K562 (cell line): ENCODE results near the gene VAC14. TPM values are rescaled to one million over a fixed set of nuclear protein-coding genes. Genes with fewer than 3 reads are reported as not detected.

Experiments
- ATAC-seq: fragments of 200-7000 bp; cut with Tn5 transposase; 3 replicates; pipeline ENCODE4 v1.9.1; 2020; ENCODE audit warnings: moderate library complexity
- BruUV-seq: library from RNA; stranded (reverse); fragments of 400-500 nt; replicated peaks from 2 replicates; lab custom pipeline; 2021; lab: Mats Ljungman, UMichigan
- CTCF ChIA-PET: fragments of 300-600 bp; formaldehyde crosslinking; extraction: SDS; loops from one replicate; lab custom pipeline; 2021; ENCODE audit warnings: low intra/inter-chr PET ratio; lab: Yijun Ruan, JAX
- POLR2A ChIA-PET: fragments of 300-600, 350-650 bp; sonication (Branson Sonifier 250); formaldehyde crosslinking; extraction: SDS; loops from one replicate; lab custom pipeline; 2021; ENCODE audit warnings: antibody characterized with exemption, inconsistent platforms; lab: Yijun Ruan, JAX
- DNase-seq, 4 experiments: peaks; one replicate each; pipeline versions ENCODE4 v3.0.0 to v3.0.0-alpha.2; 2011 to 2018; ENCODE audit warnings: low spot score in 3 of 4, mixed read lengths in 3 of 4; ENCODE audit errors: extremely low read depth in 1 of 4
- FAIRE-seq: peaks from 2 replicates; lab custom pipeline; 2011; peaks lifted over from hg19 to GRCh38; lab: Jason Lieb, UNC
- H2AFZ ChIP-seq: 2 replicates; pipeline ENCODE4 v1.6.0; 2011; ENCODE audit warnings: low read depth, low read length, control low read depth, inconsistent platforms
- H3K27ac ChIP-seq: fragments of 200-600 bp; 3 replicates; pipeline ENCODE4 v1.8.0; 2011; ENCODE audit warnings: low read depth, mild to moderate bottlenecking, control low read depth, inconsistent platforms, low read length, moderate library complexity, mixed read lengths; ENCODE audit errors: extremely low read depth
- H3K27me3 ChIP-seq, 2 experiments: fragments of 300-600 bp in 1 of 2; 2 replicates in 1 of 2; 3 replicates in 1 of 2; pipeline versions ENCODE4 v1.6.0 to v1.8.0; 2011; ENCODE audit warnings: inconsistent platforms in 2 of 2, low read length in 2 of 2, mild to moderate bottlenecking in 1 of 2, mixed read lengths in 1 of 2, moderate library complexity in 1 of 2; ENCODE audit not compliant: control insufficient read depth in 2 of 2, insufficient read depth in 2 of 2
- H3K36me3 ChIP-seq: fragments of 300-600 bp; 3 replicates; pipeline ENCODE4 v1.8.0; 2011; ENCODE audit warnings: mild to moderate bottlenecking, low read length, inconsistent platforms; ENCODE audit not compliant: control insufficient read depth, insufficient read depth
- H3K4me1 ChIP-seq, 2 experiments: fragments of 200-600 bp in 1 of 2; replicated peaks in 1 of 2; 2 replicates in 1 of 2; 3 replicates in 1 of 2; pipeline versions ENCODE4 v1.5.1 to v1.8.0; 2011; ENCODE audit warnings: inconsistent platforms in 2 of 2, low read length in 2 of 2, mild to moderate bottlenecking in 1 of 2, mixed read lengths in 1 of 2, moderate library complexity in 1 of 2; ENCODE audit not compliant: control insufficient read depth in 2 of 2, insufficient read depth in 2 of 2
- H3K4me2 ChIP-seq: 2 replicates; pipeline ENCODE4 v1.6.1; 2011; ENCODE audit warnings: low read length, control low read depth, inconsistent platforms, mixed read lengths; ENCODE audit not compliant: insufficient read depth
- H3K4me3 ChIP-seq: fragments of 200-600 bp; sonication (generic), shearing (Covaris generic); 2 replicates; pipeline ENCODE4 v1.5.1; 2016; ENCODE audit warnings: control low read depth, inconsistent platforms
- H3K79me2 ChIP-seq: fragments of 200-600 bp; 3 replicates; pipeline ENCODE4 v1.8.0; 2011; ENCODE audit warnings: low read length, inconsistent platforms; ENCODE audit not compliant: control insufficient read depth, insufficient read depth
- H3K9ac ChIP-seq, 2 experiments: 2 replicates each; pipeline versions ENCODE4 v1.6.0 to v1.6.1; 2011; ENCODE audit warnings: low read depth in 2 of 2, low read length in 2 of 2, control low read depth in 1 of 2, inconsistent platforms in 1 of 2, mild to moderate bottlenecking in 1 of 2, mixed read lengths in 1 of 2; ENCODE audit not compliant: insufficient read depth in 1 of 2
- H3K9me1 ChIP-seq: one replicate; pipeline ENCODE4 v1.6.0; 2011; ENCODE audit warnings: inconsistent platforms, mild to moderate bottlenecking, low read length, moderate library complexity; ENCODE audit not compliant: control insufficient read depth, insufficient read depth
- H3K9me3 ChIP-seq: replicated peaks from 2 replicates; pipeline ENCODE4 v1.5.1; 2011; ENCODE audit warnings: low read depth, low read length, inconsistent platforms; ENCODE audit not compliant: control insufficient read depth, insufficient read depth
- H4K20me1 ChIP-seq: replicated peaks from 2 replicates; pipeline ENCODE4 v1.6.1; 2011; ENCODE audit warnings: low read length, inconsistent platforms, mixed read lengths; ENCODE audit not compliant: control insufficient read depth, insufficient read depth
- ATF3 ChIP-seq, 2 experiments: fragments of 450-650 bp in 1 of 2; sonication (generic) in 1 of 2; formaldehyde crosslinking in 1 of 2; IDR thresholded peaks in 1 of 2; conservative IDR thresholded peaks in 1 of 2; 2 replicates each; pipeline versions ENCODE4 v1.6.1 to v1.8.1; 2016 to 2023; ENCODE audit warnings: mild to moderate bottlenecking in 2 of 2, moderate library complexity in 2 of 2, inconsistent platforms in 1 of 2, missing genetic modification reagents in 1 of 2
- CTCF ChIP-seq, 3 experiments: IDR thresholded peaks in 2 of 3; conservative IDR thresholded peaks in 1 of 3; 2 replicates each; pipeline ENCODE4 v1.5.1; 2011 to 2012; ENCODE audit warnings: low read length in 3 of 3, mild to moderate bottlenecking in 3 of 3, control low read depth in 2 of 3, improper control_type of control experiment in 1 of 3, inconsistent platforms in 1 of 3, low read depth in 1 of 3, mixed read lengths in 1 of 3, moderate library complexity in 1 of 3; ENCODE audit not compliant: insufficient read depth in 2 of 3
- ETS1 ChIP-seq: conservative IDR thresholded peaks from 2 replicates; pipeline ENCODE4 v1.6.1; 2011; ENCODE audit warnings: low read depth, mild to moderate bottlenecking, low read length; ENCODE audit not compliant: control insufficient read depth
- FIP1L1 ChIP-seq: fragments of 200-400 bp; formaldehyde crosslinking; IDR thresholded peaks from 2 replicates; pipeline ENCODE4 v1.6.1; 2018; ENCODE audit warnings: mild to moderate bottlenecking, low read depth, low read length; ENCODE audit not compliant: poor library complexity, severe bottlenecking
- MAFK ChIP-seq: IDR thresholded peaks from 2 replicates; pipeline ENCODE4 v1.6.1; 2011; ENCODE audit warnings: low read length, improper control_type of control experiment
- MYNN ChIP-seq, 2 experiments: sonication (generic); formaldehyde crosslinking in 1 of 2; IDR thresholded peaks; 2 replicates each; pipeline versions ENCODE4 v1.5.0 to v1.6.1; 2016 to 2020; ENCODE audit warnings: antibody characterized with exemption in 1 of 2, missing genetic modification reagents in 1 of 2
- RAD21 ChIP-seq, 2 experiments: fragments of 250-450 bp in 1 of 2; fragments of 450-650 bp in 1 of 2; sonication (Bioruptor Pico) in 1 of 2; formaldehyde crosslinking in 1 of 2; IDR thresholded peaks in 1 of 2; conservative IDR thresholded peaks in 1 of 2; 2 replicates each; pipeline versions ENCODE4 v1.4.0 to v1.8.0; 2020 to 2022; ENCODE audit warnings: mild to moderate bottlenecking in 2 of 2, moderate library complexity in 1 of 2
- RNF219 ChIP-seq: fragments of 250-450 bp; sonication (Bioruptor Pico); IDR thresholded peaks from 2 replicates; pipeline ENCODE4 v1.5.0; 2022; ENCODE audit warnings: mild to moderate bottlenecking
- SETDB1 ChIP-seq: IDR thresholded peaks from one replicate; pipeline ENCODE4 v1.6.1; 2012; ENCODE audit warnings: low read length, control low read depth, inconsistent platforms
- SP2 ChIP-seq: IDR thresholded peaks from 2 replicates; pipeline ENCODE4 v1.6.1; 2011; ENCODE audit warnings: mild to moderate bottlenecking, low read depth, low read length, moderate library complexity; ENCODE audit not compliant: poor library complexity, severe bottlenecking; ENCODE audit errors: extremely low read depth
- TAF7 ChIP-seq: fragments of 450-650 bp; IDR thresholded peaks from 2 replicates; pipeline ENCODE4 v1.6.1; 2016; ENCODE audit warnings: missing genetic modification characterization, missing compliant biosample characterization
- ZC3H11A ChIP-seq: IDR thresholded peaks from 2 replicates; pipeline ENCODE4 v1.6.1; 2012; ENCODE audit warnings: low read depth, low read length, improper control_type of control experiment
- WGBS: fragments of 100-300 bp; shearing (Covaris generic); methylation state at CpG from one replicate; pipeline ENCODE4 v1.1.6; 2016; ENCODE audit warnings: low coverage, mixed read lengths; ENCODE audit not compliant: insufficient coverage; ENCODE audit errors: missing lambda C conversion rate; 5-methylcytosine and 5-hydroxymethylcytosine counted together
- in situ Hi-C: fragments of 300-500 bp; cut with MboI; formaldehyde crosslinking; loops from 4 replicates; pipeline ENCODE4 v1.15.0; 2018; ENCODE audit warnings: inconsistent platforms, mixed read lengths
- intact Hi-C: fragments of 100-400 bp; cut with micrococcal nuclease; formaldehyde crosslinking; loops from 2 replicates; pipeline ENCODE4 v1.14.2; 2022
- polyA plus RNA-seq, 8 experiments: library from polyadenylated mRNA; depleted of rRNA in 4 of 8; stranded (reverse) in 5 of 8; unstranded in 3 of 8; fragments of >200 nt; fragmentation: Nextera tagmentation in 2 of 8; fragmentation: Illumina TruSeq in 1 of 8; extraction: Ambion mirVana in 2 of 8; extraction: Trizol in 1 of 8; gene quantifications; 2 replicates each; pipeline versions ENCODE4 v1.2.1 to v1.2.3, GENCODE V29; 2011 to 2014; ENCODE audit warnings: inconsistent platforms in 1 of 8, missing spikeins in 1 of 8
- total RNA-seq, 7 experiments: library from RNA; depleted of rRNA in 6 of 7; stranded (reverse); fragments of >200 nt in 6 of 7; fragmentation: Illumina TruSeq in 2 of 7; extraction: Trizol in 2 of 7; gene quantifications; 2 replicates each; pipeline versions ENCODE4 v1.2.1 to v1.2.3, GENCODE V29; 2011 to 2021; ENCODE audit warnings: low replicate concordance in 1 of 7

VAC14 gene
- total and polyA plus RNA-seq, 9 of the 15 experiments (the other 6 are each of a cell fraction or from before 2014, with no cell fraction given), result 1.3 to 41.6 (median 26.6) TPM

- H2AFZ ChIP-seq, result no peak overlapping the region
- WGBS, result 99% methylated on average over 10 of the region's 80 CpGs
- peaks cover 41% of the 10 kb centered on the region for H3K79me2 ChIP-seq
- CTCF ChIA-PET, result interaction anchor here (1.3 to 1.5 kb wide), 2 partner anchors 59 to 92 kb away, joined by 4 to 5 read pairs; no protein-coding TSS in a partner anchor
- H4K20me1 ChIP-seq, result peaks cover 12% of the 10 kb centered on the region; the same call in 1 of the 2 replicates
- H3K9me3 ChIP-seq, result no peaks in the 10 kb centered on the region
- no peak overlapping the region; a peak in 1 of 4 replicates for H3K9ac ChIP-seq
- no peaks in the 10 kb centered on the region for H3K9me1 ChIP-seq
- H3K4me2 ChIP-seq, result no peak overlapping the region
- H3K27me3 ChIP-seq, result no peaks in the 10 kb centered on the region
- peaks cover 7 to 53% of the 10 kb centered on the region in 2 experiments for H3K4me1 ChIP-seq
- POLR2A ChIA-PET, result interaction anchor here (0.8 to 1.6 kb wide), 2 partner anchors 10 to 14 kb away, joined by 4 read pairs; no protein-coding TSS in a partner anchor
- no peak overlapping the region for H3K4me3 ChIP-seq
- no peak for FAIRE-seq
- in situ Hi-C loops, result no loop called here
- DNase-seq, result peak in 3 of 4 experiments; percentile 78 to 82 (median 80)
- no peak overlapping the region for H3K27ac ChIP-seq
- BruUV-seq, result no TSS peak
- ATAC-seq, result peak; percentile 74
- intact Hi-C loops, result no loop called here
- H3K36me3 ChIP-seq, result peaks cover 88% of the 10 kb centered on the region; the same call in 2 of the 3 replicates
- TF ChIP-seq CTCF (IDR thresholded peaks at IDR 0.05 in 2 of 3, conservative IDR thresholded peaks at IDR 0.05 in 1 of 3; ENCODE audit: insufficient read depth in 2 of 3, low read depth in 1 of 3, low read length in 3 of 3) (peak; percentile 16 to 57 (median 35); a peak in 2 of 6 replicates), SETDB1 (no peak), MYNN (IDR thresholded peaks at IDR 0.05) (no peak), MYNN (CRISPR knock-in tag; IDR thresholded peaks at IDR 0.05) (no peak), FIP1L1 (peak; percentile 20), ATF3 (IDR thresholded peaks at IDR 0.05) (0 out of 2 replicates have a peak, but pooled peaks have one; percentile 11), ATF3 (CRISPR knock-in tag; conservative IDR thresholded peaks at IDR 0.05) (no peak), RNF219 (CRISPR knock-in tag) (no peak), TAF7 (tag) (no peak), ETS1 (no peak), SP2 (no peak), RAD21 (CRISPR knock-in tag; conservative IDR thresholded peaks at IDR 0.05 in 1 of 2, IDR thresholded peaks at IDR 0.05 in 1 of 2) (peak in 1 of 2 experiments; percentile 59; a peak in 2 of 4 replicates), ZC3H11A (no peak), MAFK (no peak)
Measured at GRCh38 chr16:70679671-70680494, 121.1 kb downstream of the VAC14 start.
